AG04450 (cell line): ENCODE measurements around the gene ATP1A1. TPM values are rescaled to one million over a fixed set of nuclear protein-coding genes. Genes with fewer than 3 reads are reported as not detected.

Experiments
- CTCF ChIA-PET: fragments of 300-600, 350-600 bp; formaldehyde crosslinking; extraction: SDS; loops from one replicate; lab custom pipeline; 2022; ENCODE audit warnings: antibody characterized with exemption, inconsistent platforms; lab: Charles Lee
- POLR2A ChIA-PET: fragments of 350-600 bp; formaldehyde crosslinking; extraction: SDS; loops from one replicate; lab custom pipeline; 2021; ENCODE audit warnings: antibody characterized with exemption, inconsistent platforms; lab: Yijun Ruan, JAX
- DNase-seq: peaks from one replicate; pipeline ENCODE4 v3.0.0-alpha.2; 2011; ENCODE audit warnings: low read depth, low spot score
- H3K27ac ChIP-seq: one replicate; pipeline ENCODE4 v1.5.1; 2012; ENCODE audit warnings: low read depth, low read length, control low read depth
- H3K27me3 ChIP-seq: one replicate; pipeline ENCODE4 v1.6.0; 2012; ENCODE audit warnings: low read length; ENCODE audit not compliant: control insufficient read depth, insufficient read depth
- H3K4me3 ChIP-seq: 2 replicates; pipeline ENCODE4 v1.5.1; 2011; ENCODE audit warnings: mild to moderate bottlenecking, low read depth, low read length, control low read depth
- H3K9me3 ChIP-seq: 2 replicates; pipeline ENCODE4 v1.5.1; 2012; ENCODE audit warnings: low read length; ENCODE audit not compliant: control insufficient read depth, insufficient read depth
- CTCF ChIP-seq: IDR thresholded peaks from 2 replicates; pipeline ENCODE4 v1.5.1; 2011; ENCODE audit warnings: low read depth, low read length, control low read depth, inconsistent platforms
- polyA plus RNA-seq: library from polyadenylated mRNA; depleted of rRNA; stranded (reverse); fragments of >200 nt; gene quantifications from 2 replicates; pipeline ENCODE4 v1.2.3, GENCODE V29; 2011

ATP1A1 gene
- polyA plus RNA-seq, 1 experiment = 194 TPM

- peaks cover 2% of the 10 kb centered on the region for H3K27me3 ChIP-seq
- H3K9me3 ChIP-seq = no peaks in the 10 kb centered on the region
- H3K4me3 ChIP-seq = no peak overlapping the region
- TF ChIP-seq CTCF = no peak
- H3K27ac ChIP-seq = no peak overlapping the region
- CTCF ChIA-PET = interaction anchor here (1.1 kb wide), 1 partner anchor 51 kb away, joined by 3 read pairs; no protein-coding TSS in a partner anchor
- POLR2A ChIA-PET = no interaction called here
- DNase-seq = no peak
These were observed 61.8 kb downstream of the ATP1A1 start for GRCh38 chr1:116434849-116435248.

DNA sequence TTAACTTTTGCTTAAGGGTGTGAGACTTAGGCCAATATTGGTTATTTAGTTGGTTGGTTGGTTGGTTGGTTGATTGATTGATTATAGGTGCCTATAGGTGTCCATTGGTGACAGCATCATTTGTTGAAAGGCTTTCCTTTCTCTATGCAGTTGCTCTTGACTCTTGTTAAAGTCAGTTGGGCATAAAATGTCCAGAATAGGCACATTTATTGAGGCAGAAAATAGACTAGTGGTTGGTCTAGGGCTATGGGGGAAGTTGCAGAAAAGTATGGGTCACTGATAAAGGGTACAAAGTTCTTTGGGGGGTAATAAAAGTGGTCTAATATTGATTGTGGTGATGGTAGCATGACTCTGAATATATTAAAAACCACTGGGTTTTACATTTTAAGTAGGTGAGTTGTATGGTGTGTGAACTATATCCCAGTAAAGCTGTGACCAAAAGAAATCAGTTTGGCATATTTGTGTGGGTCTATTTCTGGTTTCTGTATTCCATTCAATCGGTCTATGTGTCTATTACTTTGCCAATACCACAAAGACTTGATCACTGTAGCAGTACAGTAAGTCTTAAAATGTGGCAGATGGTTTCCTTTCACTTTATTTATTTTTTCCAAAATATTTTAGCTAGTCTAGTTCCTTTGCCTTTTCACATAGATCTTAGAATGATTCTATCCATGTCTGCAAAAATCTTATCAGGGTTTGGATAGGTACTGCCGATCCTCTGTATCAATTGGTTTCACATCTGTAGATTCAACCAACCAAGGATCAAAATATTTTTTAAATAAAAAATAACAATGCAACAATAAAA, 63.0 kb downstream of the ATP1A1 start:
- H3K27ac ChIP-seq = no peak overlapping the region
- CTCF ChIA-PET = no interaction called here
- H3K9me3 ChIP-seq = no peaks in the 10 kb centered on the region
- POLR2A ChIA-PET = no interaction called here
- H3K4me3 ChIP-seq = no peak overlapping the region
- peaks cover 2% of the 10 kb centered on the region for H3K27me3 ChIP-seq
- no peak for TF ChIP-seq CTCF
- no peak for DNase-seq

DNA sequence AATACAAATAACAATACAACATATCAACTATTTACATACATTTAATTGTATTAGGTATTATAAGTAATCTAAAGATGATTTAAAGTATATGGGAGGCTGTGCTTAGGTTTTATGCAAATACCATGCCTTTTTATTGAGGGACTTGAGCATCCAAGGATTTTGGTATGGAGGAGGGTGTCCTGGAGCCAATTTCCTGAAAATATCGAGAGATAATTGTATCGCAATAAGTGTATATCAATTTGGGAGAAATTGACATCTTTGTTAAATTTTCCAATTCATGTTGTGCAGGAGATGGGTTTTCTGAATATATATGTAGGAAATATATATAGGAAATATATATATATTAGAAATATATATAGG, 63.5 kb downstream of the ATP1A1 start:
- ChIA-PET POLR2A (no interaction called here), CTCF (no interaction called here)
- no peak for DNase-seq
- Histone ChIP-seq H3K27me3 (peaks cover 2% of the 10 kb centered on the region), H3K27ac (no peak overlapping the region), H3K4me3 (no peak overlapping the region), H3K9me3 (no peaks in the 10 kb centered on the region)
- TF ChIP-seq CTCF = no peak

DNA sequence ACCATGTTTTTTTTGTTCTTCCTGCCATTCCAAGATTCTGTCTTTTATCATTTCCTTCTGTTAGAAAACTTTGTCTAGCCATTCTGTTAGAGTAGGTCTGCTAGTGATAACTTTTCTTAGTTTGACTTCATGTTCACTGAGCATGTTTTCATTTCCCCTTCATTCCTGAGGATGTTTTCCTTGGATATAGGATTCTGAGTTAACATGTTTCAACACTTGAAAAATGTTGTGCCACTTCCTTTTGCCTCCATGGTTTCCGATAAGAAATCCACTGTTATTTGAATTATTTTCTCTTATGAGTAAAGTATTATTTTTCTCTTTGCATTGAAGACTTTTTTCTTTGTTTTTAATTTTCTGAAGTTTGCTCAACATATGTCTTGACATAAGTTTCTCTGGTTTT, 66.7 kb downstream of the ATP1A1 start:
- DNase-seq = no peak
- no peak for TF ChIP-seq CTCF
- Histone ChIP-seq H3K9me3 (no peaks in the 10 kb centered on the region), H3K27me3 (no peaks in the 10 kb centered on the region), H3K27ac (no peak overlapping the region), H3K4me3 (no peak overlapping the region)
- ChIA-PET CTCF (interaction anchor here (1.2 to 1.3 kb wide), 2 partner anchors 45 to 46 kb away, joined by 3 read pairs; no protein-coding TSS in a partner anchor), POLR2A (no interaction called here)

DNA sequence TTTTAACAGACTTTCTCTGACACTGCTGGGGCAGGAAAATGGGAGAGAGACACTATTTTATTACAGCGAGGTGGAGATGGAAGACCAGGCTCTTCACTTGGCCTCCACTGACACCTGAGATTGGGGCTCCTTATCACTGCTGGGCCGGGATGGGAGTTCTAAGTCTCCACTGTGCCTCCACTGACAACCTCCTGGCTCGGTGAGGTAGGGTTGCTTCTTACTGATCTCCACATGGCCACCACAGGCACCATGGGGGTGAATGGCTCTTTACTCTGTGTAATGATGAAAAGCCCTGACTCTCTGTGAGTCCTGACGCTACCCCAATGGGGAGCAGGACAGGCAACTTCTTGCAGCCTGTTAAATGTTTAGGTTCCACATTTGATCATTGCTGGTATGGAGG, 67.7 kb downstream of the ATP1A1 start:
- peaks cover 2% of the 10 kb centered on the region for H3K27me3 ChIP-seq
- ChIA-PET POLR2A (no interaction called here), CTCF (interaction anchor here (1.3 kb wide), 1 partner anchor 45 kb away, joined by 3 read pairs; no protein-coding TSS in a partner anchor)
- H3K27ac ChIP-seq = no peak overlapping the region
- no peaks in the 10 kb centered on the region for H3K9me3 ChIP-seq
- H3K4me3 ChIP-seq = no peak overlapping the region
- no peak for TF ChIP-seq CTCF
- DNase-seq = no peak
